ENCODE measurements around the gene POU3F2. TPM values are rescaled to one million over a fixed set of nuclear protein-coding genes. Genes with fewer than 3 reads are reported as not detected.

Gene POU3F2
- total RNA-seq, 2 donors from 2014 or later, result 0.07 TPM; not detected in 1

DNA sequence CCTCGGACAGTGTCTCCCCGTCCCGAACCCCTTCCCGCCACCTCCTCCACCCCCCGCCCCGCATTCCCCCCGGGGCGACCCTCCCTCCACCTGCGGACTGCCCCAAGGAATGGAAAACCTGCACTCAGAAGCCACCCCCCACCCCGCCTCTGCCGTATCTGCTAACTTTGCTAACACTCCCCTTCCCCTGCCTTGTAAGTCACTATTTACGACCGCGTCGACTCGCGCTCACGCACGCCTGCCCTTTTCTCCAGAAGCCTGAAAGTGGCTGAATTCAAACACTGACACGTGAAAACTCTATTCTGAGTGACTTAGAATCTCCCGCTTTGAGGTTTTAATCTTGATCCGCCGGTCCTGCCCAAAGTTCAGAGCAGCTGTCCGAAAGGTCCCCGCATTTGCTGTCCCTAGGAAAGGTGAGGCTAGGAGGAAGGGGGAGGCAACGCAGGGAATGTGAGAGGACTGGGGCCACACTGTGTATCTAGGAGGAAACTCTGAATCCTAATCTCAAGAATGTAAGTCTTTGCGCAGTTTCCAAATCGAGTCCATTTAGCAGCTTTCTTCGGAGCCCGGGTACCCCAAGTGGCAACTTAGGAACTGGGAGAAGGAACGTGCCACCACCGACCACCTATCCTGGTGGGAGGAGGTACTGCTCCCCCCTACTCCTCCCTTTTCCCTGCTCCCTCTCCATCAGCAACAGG is 9.3 kb upstream of the POU3F2 start:
- H3K36me3 ChIP-seq (ENCODE audit: control insufficient read depth, insufficient read depth, low read length), result no peaks in the 10 kb centered on the region
- WGBS, 2 experiments (ENCODE audit: insufficient coverage in 1 of 2, insufficient read length in 1 of 2), result 0 to 1% methylated on average over 19 to 30 of the region's 32 CpGs
- no peak overlapping the region for H3K9ac ChIP-seq (ENCODE audit: extremely low read depth, low read length, poor library complexity, severe bottlenecking)
- Mint-ChIP-seq H3K9me3 (no peaks in the 10 kb centered on the region), H3K36me3 (ENCODE audit: low read depth) (no peaks in the 10 kb centered on the region), H3K4me3 (peak overlapping the region; percentile 55), H3K27ac (no peak overlapping the region), H3K27me3 (ENCODE audit: insufficient read depth) (peaks cover 99% of the 10 kb centered on the region), H3K4me1 (peaks cover 23% of the 10 kb centered on the region)
- no peaks in the 10 kb centered on the region for H3K9me3 ChIP-seq (ENCODE audit: control insufficient read depth, low read length)
- DNase-seq, result peak; percentile 74
- peaks cover 90% of the 10 kb centered on the region for H3K27me3 ChIP-seq (ENCODE audit: control insufficient read depth, insufficient read depth, low read length, poor library complexity, severe bottlenecking)
- peak overlapping the region; percentile 84 for H3K4me3 ChIP-seq (ENCODE audit: low read length)
- TF ChIP-seq, protein P1, sequence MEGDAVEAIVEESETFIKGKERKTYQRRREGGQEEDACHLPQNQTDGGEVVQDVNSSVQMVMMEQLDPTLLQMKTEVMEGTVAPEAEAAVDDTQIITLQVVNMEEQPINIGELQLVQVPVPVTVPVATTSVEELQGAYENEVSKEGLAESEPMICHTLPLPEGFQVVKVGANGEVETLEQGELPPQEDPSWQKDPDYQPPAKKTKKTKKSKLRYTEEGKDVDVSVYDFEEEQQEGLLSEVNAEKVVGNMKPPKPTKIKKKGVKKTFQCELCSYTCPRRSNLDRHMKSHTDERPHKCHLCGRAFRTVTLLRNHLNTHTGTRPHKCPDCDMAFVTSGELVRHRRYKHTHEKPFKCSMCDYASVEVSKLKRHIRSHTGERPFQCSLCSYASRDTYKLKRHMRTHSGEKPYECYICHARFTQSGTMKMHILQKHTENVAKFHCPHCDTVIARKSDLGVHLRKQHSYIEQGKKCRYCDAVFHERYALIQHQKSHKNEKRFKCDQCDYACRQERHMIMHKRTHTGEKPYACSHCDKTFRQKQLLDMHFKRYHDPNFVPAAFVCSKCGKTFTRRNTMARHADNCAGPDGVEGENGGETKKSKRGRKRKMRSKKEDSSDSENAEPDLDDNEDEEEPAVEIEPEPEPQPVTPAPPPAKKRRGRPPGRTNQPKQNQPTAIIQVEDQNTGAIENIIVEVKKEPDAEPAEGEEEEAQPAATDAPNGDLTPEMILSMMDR (conservative IDR thresholded peaks at IDR 0.05), result no peak
- H3K27ac ChIP-seq (ENCODE audit: low read depth, low read length), result peak overlapping the region; percentile 93
- no peaks in the 10 kb centered on the region for H3K4me1 ChIP-seq (ENCODE audit: control insufficient read depth, insufficient read depth, low read length)

DNA sequence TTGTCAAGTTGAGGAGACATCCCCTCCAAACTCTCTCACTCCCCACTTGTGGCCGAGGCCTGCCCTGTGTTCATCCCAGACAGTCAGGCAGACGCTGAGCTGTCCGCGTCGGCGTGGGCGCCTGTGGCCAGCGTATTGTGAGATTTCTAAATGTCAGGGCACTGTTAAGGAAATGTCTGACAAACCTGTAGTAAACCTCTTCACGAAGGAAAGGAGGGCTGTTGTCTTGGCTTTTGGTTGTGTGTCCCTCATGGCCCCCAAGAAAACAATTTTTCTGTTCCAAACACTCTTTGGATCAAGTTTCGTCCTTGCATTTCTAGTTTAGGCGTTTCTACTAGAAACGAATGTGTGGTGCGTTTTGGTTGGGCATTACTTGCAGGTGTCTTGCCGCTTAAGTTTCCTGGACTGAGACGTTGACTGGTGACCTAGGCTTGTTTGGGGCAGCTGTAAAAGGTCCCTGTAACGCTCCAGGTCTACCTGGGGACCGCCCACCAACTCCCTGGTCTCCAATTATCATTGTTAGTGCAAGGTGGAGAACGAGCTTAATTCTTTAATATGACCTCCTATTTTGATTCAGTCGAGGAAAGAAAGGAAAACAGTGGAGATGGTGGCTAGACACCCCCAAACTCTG is 8.7 kb upstream of the POU3F2 start:
- H3K4me1 ChIP-seq (ENCODE audit: control insufficient read depth, insufficient read depth, low read length), result no peaks in the 10 kb centered on the region
- H3K27ac ChIP-seq (ENCODE audit: low read depth, low read length), result peak overlapping the region; percentile 93

DNA sequence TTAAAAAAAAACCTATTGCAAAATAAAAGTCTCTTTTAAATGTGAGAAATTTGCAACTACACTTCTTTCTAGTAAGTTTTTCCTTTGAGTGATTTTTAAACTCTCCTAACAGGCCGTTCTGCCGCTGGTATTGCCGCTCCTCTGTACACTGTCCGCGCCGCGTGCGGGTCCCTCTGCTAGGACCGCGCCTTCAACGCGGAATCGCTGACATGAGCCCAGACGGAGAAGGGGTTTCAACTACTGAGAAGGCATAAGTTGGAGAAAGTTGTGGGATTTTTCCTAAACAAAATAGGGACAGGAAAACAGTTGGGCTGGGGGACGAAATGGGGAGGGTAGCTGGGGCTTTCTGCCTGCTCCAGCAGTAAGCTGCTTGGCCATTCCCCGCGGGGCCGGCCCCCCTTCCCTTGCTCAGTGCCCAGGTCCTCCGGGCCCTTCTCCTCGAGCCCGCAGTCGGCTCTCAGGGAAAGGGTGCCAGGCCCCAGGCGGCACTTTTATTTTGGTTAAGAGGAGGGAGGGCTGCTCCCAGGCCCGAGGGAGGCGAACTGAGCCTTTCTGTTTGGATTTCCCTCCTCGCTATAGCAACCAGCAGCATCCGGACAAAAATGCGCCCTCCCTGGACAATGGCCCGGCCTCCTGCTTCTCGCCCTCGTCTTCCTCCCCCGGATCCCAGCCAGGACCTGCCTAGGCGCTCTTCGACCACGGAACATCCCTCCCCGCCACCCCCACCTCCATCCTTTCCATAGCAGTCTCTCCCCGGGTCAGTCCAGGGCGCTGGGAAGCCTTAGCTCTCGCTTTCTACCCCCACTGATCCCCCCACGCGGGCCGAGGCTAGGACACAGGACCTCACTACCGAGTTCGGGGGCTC is 6.8 kb upstream of the POU3F2 start:
- H3K27ac ChIP-seq (ENCODE audit: low read depth, low read length), result peak overlapping the region; percentile 97

More for the DNA sequence above, 8.7 kb upstream of the POU3F2 start:
- 2 to 3% methylated on average over 6 to 19 of the region's 19 CpGs for WGBS, 2 experiments (ENCODE audit: insufficient coverage in 1 of 2, insufficient read length in 1 of 2)
- Mint-ChIP-seq H3K4me1 (peaks cover 23% of the 10 kb centered on the region), H3K27me3 (ENCODE audit: insufficient read depth) (peaks cover 99% of the 10 kb centered on the region), H3K36me3 (ENCODE audit: low read depth) (no peaks in the 10 kb centered on the region), H3K9me3 (no peaks in the 10 kb centered on the region), H3K4me3 (peak overlapping the region; percentile 55), H3K27ac (no peak overlapping the region)
- Histone ChIP-seq H3K9ac (ENCODE audit: extremely low read depth, low read length, poor library complexity, severe bottlenecking) (no peak overlapping the region), H3K27me3 (ENCODE audit: control insufficient read depth, insufficient read depth, low read length, poor library complexity, severe bottlenecking) (peaks cover 90% of the 10 kb centered on the region), H3K9me3 (ENCODE audit: control insufficient read depth, low read length) (no peaks in the 10 kb centered on the region), H3K36me3 (ENCODE audit: control insufficient read depth, insufficient read depth, low read length) (no peaks in the 10 kb centered on the region), H3K4me3 (ENCODE audit: low read length) (peak overlapping the region; percentile 84)
- DNase-seq, result peak; percentile 55
- TF ChIP-seq, protein P1 (conservative IDR thresholded peaks at IDR 0.05), result no peak

More for the DNA sequence above, 6.8 kb upstream of the POU3F2 start:
- H3K36me3 ChIP-seq (ENCODE audit: control insufficient read depth, insufficient read depth, low read length), result no peaks in the 10 kb centered on the region
- DNase-seq, result peak; percentile 77
- Mint-ChIP-seq H3K4me3 (no peak overlapping the region), H3K9me3 (no peaks in the 10 kb centered on the region), H3K36me3 (ENCODE audit: low read depth) (no peaks in the 10 kb centered on the region), H3K4me1 (peaks cover 30% of the 10 kb centered on the region), H3K27ac (no peak overlapping the region), H3K27me3 (ENCODE audit: insufficient read depth) (peaks cover 100% of the 10 kb centered on the region)
- no peak overlapping the region for H3K4me3 ChIP-seq (ENCODE audit: low read length)
- 2% methylated on average over 44 of the region's 44 CpGs; no CpG with 5 or more reads in 1 of the 2 experiments for whole genome bisulfite sequencing, 2 experiments (ENCODE audit: insufficient coverage in 1 of 2, insufficient read length in 1 of 2)
- TF ChIP-seq, protein P1 (conservative IDR thresholded peaks at IDR 0.05), result no peak
- H3K9me3 ChIP-seq (ENCODE audit: control insufficient read depth, low read length), result no peaks in the 10 kb centered on the region
- H3K4me1 ChIP-seq (ENCODE audit: control insufficient read depth, insufficient read depth, low read length), result peaks cover 6% of the 10 kb centered on the region
- peaks cover 99% of the 10 kb centered on the region for H3K27me3 ChIP-seq (ENCODE audit: control insufficient read depth, insufficient read depth, low read length, poor library complexity, severe bottlenecking)
- H3K9ac ChIP-seq (ENCODE audit: extremely low read depth, low read length, poor library complexity, severe bottlenecking), result no peak overlapping the region

Data from endodermal cell (in vitro differentiated cells).